Measurements from ENCODE around the gene GLMP. TPM values are rescaled to one million over a fixed set of nuclear protein-coding genes. Genes with fewer than 3 reads are reported as not detected.

GLMP gene
- total RNA-seq, 2 donors from 2014 or later: 43.8 to 50.3 TPM

DNA sequence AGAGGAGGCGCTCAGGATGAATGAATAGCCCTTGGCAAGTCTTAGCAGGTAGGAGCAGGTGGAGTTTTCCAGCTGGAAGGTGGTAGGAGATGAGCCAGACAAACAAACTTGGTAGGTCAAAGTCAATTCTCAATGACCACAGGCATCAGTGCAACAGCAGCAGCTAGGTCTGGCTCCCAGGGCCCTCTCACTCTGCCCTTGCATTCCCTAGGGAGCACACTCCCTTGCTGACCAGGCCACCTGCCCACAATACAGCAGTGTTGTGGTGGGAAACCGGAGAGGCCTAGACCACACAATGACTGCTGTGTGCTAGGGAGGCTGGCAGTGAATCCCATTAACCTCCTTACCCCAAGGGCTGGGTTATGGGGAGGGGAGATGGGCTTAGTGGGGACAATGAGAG is 34.6 kb downstream of the GLMP start:
- ATAC-seq: no peak
- intact Hi-C loops (cut with DNase I, micrococcal nuclease): no loop called here
- no peak for DNase-seq

DNA sequence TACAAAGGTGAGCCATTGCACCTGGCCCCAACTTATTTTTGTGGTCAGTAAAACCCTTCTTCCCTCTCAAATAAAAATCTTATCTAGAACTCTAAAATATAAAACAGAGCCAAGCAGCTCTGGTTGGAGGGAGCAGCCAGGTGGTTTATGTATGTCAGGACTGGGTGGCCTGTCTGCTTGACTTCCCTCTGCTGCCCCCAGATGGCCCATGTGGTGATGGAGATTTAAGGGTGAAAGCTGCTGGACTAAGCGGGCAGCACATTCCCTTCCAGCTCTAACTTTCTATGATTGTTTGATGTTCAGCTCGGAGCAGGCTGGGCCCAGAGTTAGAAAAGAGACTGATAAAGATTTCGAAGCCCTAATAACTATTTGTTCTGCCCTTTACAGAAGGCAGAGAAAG is 35.7 kb downstream of the GLMP start:
- intact Hi-C loops (cut with DNase I, micrococcal nuclease): no loop called here
- no peak for DNase-seq
- no peak for ATAC-seq

DNA sequence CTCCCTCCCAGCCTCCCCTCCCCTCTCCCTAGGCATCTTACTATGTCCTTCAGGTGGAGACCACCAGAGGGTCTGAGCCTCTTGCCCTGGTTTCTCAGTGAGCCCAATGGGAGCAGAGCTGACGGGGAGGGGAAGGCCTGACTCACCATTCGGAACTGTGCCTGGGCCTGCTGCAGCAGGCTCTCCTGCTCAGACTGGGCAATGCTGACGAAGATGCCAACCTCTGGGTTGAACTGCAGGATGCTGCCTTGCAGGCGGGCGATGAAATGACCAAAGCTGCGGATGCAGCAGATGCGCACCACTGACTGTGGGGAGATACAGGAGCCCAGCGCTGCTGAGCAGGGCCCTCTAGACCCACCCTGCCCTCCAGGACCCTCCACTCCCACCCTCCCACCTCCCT is 36.6 kb downstream of the GLMP start:
- intact Hi-C loops (cut with DNase I, micrococcal nuclease): no loop called here
- ATAC-seq (no peak), DNase-seq (no peak)

DNA sequence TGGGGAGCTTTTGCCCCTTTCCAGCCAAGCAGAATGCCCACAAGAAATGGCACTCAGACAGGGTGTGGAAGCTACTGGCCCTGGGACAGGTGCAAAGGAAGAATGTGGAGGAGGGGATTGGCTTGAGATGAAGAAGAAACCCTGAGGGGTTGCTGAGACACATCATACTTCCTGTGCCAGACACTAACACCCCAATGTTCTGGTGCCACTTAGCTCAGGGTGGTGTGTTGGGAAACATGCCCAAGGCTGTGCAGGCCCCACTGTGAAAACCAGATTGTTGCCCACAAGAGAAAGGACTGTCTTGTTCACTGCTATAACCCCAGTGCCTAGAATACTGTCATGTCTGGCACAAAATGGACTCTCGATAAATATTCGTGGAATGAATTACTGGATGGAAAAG is 37.8 kb downstream of the GLMP start:
- intact Hi-C loops (cut with DNase I, micrococcal nuclease): no loop called here
- DNase-seq (no peak), ATAC-seq (no peak)

DNA sequence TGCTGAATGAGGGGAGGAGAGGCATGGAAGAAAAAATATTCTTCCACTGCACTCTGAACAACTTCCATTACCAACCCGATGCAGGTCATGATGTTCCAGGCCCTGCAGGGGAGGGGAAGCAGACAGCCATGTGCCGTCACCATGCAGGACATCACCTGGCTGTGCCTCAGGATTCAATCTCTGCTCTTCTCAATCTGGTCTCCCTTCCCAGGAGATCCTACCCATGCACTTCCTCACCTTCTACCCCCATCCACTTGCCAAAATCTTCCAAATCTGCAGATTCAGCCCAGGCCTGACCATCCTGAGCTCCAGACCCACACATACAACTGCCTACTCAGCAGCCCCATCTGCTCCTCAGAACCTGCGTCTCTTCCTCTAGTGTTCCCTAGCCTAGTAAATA is 41.8 kb downstream of the GLMP start:
- DNase-seq (no peak), ATAC-seq (no peak)
- intact Hi-C loops (cut with DNase I, micrococcal nuclease): no loop called here

DNA sequence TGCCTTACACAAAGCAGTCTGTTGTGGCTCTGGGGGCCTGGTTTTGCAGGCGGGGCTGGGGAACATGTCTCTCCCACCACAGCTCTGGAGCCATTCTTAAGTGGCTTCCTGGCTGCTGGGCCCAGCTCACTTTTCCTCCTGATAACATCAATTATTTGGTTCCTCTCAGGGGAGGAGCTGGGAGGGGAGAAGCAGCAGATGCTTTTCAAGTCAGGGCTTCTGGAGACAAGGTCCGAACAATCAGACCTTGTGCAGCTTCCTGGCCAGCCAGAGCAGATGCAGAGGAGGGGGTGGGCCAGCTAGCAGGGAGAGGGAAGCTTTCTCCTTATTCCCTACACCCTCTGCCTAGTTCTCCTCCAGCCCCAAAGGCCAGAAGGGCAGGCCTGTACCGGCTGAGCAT is 44.0 kb downstream of the GLMP start:
- no peak for ATAC-seq
- intact Hi-C loops (cut with DNase I, micrococcal nuclease): no loop called here
- no peak for DNase-seq

DNA sequence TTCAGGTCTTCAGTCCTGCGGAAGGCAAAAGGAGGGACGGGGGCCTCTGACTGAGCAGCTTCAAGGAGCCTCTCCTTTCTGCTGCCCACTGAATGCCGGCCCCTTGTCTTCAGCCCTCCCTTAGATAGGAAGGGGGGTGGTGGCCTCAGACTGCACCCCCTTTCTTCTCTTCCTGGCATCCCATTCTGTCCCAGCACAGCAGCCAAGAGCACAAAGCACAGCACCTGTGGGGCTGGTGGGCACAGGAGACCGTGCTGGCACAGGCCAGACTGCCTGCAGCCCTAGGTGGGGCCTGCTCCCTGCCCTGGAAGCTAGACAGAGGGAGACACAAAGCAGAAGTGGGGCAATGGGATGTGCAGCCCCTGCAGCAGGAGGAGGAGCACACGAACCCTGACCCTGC is 45.9 kb downstream of the GLMP start:
- intact Hi-C loops (cut with DNase I, micrococcal nuclease): no loop called here
- ATAC-seq: no peak
- DNase-seq: no peak

DNA sequence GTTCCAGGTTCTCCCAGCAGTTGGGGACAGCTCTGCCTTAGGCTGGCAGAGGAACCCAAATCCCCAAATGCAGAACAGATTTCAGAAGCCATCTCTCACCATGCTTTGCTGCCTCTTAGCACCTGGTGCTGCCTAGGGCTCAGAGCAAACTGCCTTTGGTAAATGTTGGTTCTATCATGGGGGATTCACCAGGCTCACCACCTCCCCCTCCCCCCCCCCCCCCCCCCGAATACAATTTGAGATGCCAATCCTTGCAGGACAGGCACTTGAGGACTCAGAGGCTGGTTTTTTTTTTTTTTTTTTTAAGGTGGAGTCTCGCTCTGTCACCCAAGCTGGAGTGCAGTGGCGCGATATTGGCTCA is 47.2 kb downstream of the GLMP start:
- ATAC-seq (no peak), DNase-seq (no peak)
- intact Hi-C loops (cut with DNase I, micrococcal nuclease): no loop called here

DNA sequence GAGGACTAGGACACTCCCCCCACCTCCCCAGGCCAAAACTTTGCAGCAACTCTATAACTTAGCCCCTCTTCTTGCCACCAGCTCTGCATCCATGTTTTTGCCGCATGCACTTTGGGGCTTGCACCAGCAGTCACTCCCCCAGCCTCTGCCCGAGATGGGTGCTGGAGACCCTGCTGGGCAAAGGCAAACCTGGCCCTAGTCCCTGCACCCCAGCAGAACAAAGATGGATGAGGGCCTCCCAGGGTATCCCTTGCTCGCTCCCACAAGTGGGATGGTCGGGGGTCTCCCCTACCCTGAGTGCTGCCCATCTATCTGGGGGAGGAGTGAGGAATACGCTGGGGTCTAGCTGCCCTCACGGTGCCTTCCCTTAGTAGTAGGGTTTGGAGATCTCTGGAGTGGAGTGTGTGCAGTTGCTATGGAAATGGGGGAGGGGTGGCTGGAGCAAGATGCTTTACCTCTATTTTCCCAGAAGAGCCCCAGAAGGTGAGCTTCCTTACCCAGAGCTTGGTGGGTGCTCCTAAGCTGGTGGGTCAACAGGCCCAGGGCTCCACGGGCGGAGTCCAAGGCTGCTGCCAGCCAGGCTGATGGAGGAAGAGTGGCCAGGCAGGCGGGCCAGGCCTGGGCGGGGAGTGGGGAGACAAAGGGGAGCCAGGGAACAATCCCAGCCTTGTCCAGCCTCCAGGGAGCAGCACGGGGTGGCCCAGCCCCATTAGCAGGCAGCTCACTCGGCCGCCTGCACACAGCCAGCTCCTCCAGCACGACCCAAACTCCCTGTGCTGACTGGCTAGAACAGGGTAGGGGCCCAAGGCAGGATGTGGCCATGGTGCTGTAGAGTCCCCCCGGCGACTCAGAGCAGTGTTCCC is 47.8 kb downstream of the GLMP start, which contains the start of gene PAQR6:
Gene PAQR6, minus strand, starts transcription at position 597 of the 863 bp plus-strand sequence. CDS start 1,325 bp downstream, outside the sequence.
- peak; percentile 37 for ATAC-seq

DNA sequence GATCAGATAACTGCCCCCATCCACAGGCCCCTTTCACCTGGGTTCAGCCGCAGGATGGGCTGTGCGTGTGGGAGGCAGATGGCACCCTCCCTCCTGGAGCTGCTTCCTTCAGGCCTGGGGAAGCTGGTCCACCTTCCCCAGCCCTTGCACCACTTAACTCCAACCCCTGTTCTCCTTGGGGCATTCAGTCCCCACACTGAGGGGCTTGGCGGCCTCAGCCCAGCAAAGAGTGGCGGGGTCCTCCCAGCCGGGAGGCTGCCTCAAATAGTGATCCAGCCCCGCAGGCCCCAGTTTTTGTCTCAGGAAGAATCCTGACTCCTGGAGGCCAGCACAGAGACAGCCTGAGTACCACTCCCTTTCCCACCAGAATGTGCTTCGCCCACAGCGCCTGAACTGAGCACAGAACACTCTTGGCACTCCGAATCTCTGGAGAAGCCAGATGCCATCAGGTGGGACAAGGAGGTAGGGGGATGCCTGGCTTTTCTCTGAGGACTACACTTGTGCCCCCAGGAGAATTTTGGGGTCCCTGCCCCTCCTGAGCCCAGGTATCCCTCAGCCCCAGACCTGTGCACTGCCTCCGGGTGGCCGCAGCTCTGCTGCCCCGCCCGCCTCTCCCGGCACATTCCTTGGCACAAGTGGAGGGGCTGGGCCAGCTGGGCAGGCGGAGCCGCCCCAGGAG is 48.6 kb downstream of the GLMP start:
- peak; percentile 38 for ATAC-seq
- DNase-seq: peak in 1 of 2 donors; percentile 25
- intact Hi-C loops (cut with DNase I, micrococcal nuclease): no loop called here

More for the DNA sequence above, 47.8 kb downstream of the GLMP start, which contains the start of gene PAQR6:
- DNase-seq: peak in 1 of 2 donors; percentile 29
- intact Hi-C loops (cut with DNase I, micrococcal nuclease): no loop called here

DNA sequence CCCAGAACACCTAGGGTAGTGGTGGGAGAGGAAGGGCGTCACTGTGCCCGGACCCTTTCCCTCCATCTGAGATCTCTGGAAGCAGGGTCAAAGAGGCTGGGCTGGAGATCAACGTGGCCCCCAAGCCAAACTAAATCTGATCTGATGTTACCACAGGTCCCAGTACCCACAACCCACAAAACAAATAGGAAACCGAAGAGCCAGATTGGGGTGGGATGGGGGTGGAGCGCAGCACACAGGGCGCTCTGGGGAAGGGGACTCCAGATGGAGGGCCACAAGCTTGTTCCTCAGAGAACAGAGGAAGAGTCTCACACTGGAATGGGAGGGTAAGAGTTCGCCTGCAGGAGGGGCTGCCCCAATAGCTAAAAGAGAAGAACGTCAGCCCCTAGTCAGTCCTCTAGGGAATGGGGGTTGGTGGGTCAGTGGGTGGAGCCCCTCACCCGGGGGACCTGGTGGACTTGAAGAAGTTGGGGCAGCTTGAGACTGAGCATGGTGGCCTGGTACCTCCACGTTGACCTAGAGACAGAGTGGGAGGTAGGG is 49.2 kb downstream of the GLMP start:
- intact Hi-C loops (cut with DNase I, micrococcal nuclease): no loop called here
- DNase-seq: no peak
- no peak for ATAC-seq

DNA sequence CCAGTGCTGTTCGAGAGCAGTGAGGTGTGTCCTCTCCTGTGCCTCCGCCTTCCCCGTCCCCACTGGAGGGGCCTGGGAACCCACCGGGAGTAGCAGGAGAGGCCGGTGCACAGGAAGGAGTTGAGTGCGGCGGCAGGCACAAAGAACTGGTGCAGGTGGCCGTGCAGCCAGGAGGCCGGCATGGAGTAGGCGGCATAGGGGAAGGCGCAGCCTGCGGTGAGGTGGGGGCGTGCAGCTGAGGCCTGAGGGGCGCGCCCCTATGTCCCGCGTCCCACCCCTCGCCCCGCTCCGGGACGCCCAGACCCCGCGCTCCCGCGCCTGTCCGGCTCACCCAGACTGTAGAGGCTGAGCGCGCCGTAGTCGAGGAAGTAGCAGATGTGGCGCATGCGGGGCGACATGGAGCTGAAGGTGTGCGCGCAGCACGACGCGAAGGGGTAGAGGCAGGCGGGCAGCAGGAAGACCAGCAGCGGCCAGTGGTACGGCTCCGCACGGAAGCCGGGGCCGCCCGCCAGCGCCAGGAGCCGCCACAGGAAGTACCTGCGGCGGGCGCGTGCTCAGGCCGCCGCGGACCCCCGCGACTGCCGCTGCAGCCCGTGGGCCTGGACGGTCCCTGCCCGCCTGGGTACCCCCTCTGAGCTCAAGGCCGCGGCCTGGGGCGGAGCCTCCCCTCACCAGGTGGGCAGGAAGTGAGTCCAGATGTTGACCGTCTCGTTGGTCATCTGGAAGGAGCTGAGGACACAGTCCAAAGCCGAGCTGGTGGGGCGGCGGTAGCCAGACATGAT is 49.8 kb downstream of the GLMP start:
- intact Hi-C loops (cut with DNase I, micrococcal nuclease): no loop called here
- ATAC-seq (peak; percentile 50), DNase-seq (peak in 1 of 2 donors; percentile 53)

DNA sequence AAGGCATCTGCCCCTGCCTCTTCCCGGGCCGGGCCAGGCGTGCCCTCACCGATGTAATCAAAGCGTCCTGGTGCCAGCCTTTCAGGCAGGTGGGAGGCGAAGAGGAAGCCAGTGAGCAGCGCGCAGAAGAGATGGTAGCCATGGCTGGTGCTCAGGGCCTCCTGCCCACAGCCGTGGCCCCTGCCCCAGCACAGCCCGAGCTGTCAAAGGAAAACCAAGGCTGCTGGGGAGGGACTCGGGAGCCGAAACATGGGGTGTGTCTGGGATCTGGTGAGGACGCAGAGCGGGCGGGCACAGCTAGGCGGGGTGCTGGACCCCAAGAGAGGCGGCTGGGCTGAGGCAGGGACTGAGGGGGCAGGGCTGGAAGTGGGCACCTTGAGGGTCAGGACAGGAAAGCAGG is 50.8 kb downstream of the GLMP start:
- DNase-seq (no peak), ATAC-seq (no peak)
- intact Hi-C loops (cut with DNase I, micrococcal nuclease): no loop called here

DNA sequence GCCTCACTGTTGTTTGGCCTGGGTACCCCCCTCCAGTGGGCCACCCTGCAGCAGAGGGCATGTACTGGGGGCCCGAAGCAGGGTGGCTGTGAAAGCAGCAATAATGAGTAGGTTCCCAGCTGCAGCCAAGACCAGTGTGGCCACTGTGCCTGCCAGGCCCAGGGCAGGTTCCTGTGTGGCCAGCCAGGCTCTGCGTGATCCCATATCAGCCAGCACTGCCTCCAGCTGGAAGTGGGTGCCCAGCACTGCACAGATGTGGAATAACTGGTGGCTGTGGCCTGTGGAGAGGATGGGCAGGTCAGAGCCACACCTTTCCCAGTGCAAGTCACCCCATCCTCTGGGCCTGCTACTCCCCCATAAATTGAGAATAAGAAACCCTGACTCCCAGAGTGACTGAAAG is 51.4 kb downstream of the GLMP start:
- intact Hi-C loops (cut with DNase I, micrococcal nuclease): no loop called here
- DNase-seq: no peak
- no peak for ATAC-seq

DNA sequence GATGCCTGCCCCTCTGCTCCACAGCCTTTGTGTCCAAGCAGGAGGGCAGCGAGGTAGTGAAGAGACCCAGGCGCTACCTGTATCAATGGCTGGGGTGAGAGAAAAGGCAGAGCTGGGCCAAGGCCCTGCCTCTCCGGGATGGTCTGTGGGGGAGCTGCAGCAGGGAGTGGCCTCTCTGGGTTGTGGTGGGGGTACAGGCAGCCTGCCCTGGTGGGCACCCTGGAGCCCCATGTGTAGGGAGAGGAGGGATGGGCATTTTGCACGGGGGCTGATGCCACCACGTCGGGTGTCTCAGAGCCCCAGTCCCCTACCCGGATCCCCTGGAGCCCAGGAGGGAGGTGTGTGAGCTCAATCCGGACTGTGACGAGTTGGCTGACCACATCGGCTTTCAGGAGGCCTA is 52.7 kb downstream of the GLMP start:
- ATAC-seq (no peak), DNase-seq (no peak)
- intact Hi-C loops (cut with DNase I, micrococcal nuclease): no loop called here

Other genes starting within 250 kb of the GLMP start
- 10 to 100 TPM; 21.7 to 26.7 TPM for gene UBQLN4, start 241.9 kb downstream of the GLMP start, total RNA-seq
- gene LAMTOR2, start 240.9 kb downstream of the GLMP start, total RNA-seq: 10 to 100 TPM; 70.6 to 72.7 TPM
- 100 to 1,000 TPM; 203 to 231 TPM for gene RAB25, start 234.5 kb downstream of the GLMP start, total RNA-seq
- gene MEX3A, start 213.2 kb downstream of the GLMP start, total RNA-seq: 1 to 10 TPM in 1 of 2 donors, under 1 TPM in 1; 0.78 to 1.1 TPM
- gene LMNA, start 181.0 kb downstream of the GLMP start, total RNA-seq: 100 to 1,000 TPM; 335 to 478 TPM
- 1 to 10 TPM; 3.5 to 6.5 TPM for gene SEMA4A, start 142.1 kb downstream of the GLMP start, total RNA-seq
- 10 to 100 TPM; 21.3 to 30.3 TPM for gene SLC25A44, start 101.6 kb downstream of the GLMP start, total RNA-seq
- gene PMF1, start 82.7 kb downstream of the GLMP start, total RNA-seq: 10 to 100 TPM; 39.3 to 40.3 TPM
- 1 to 10 TPM; 1.1 to 1.2 TPM for gene BGLAP, start 53.5 kb downstream of the GLMP start, total RNA-seq
- 1 to 10 TPM; 1.8 to 3.0 TPM for gene PAQR6, start 47.6 kb downstream of the GLMP start, total RNA-seq
- 10 to 100 TPM; 65.3 to 73.9 TPM for gene SMG5, start 12.9 kb downstream of the GLMP start, total RNA-seq
- gene TMEM79, start 11.4 kb downstream of the GLMP start, total RNA-seq: 1 to 10 TPM; 3.9 to 4.0 TPM
- not detected for gene VHLL, start 3.6 kb upstream of the GLMP start, total RNA-seq
- 100 to 1,000 TPM; 116 to 119 TPM for gene CCT3, start 42.6 kb upstream of the GLMP start, total RNA-seq
- gene TSACC, start 42.8 kb upstream of the GLMP start, total RNA-seq: not detected
- not detected for gene RHBG, start 73.5 kb upstream of the GLMP start, total RNA-seq
- gene MEF2D, start 205.1 kb upstream of the GLMP start, total RNA-seq: 10 to 100 TPM; 45.9 to 66.4 TPM

Data from left colon (tissue), 2 donors.